ENCODE data around the gene SLC25A4.
"Not testable (repeated sequence)": the region's sequence is repeated elsewhere in the genome, so short reads cannot be mapped to it uniquely, and the experiment has no call there.

SLC25A4 gene

GRCh38 chr4:185186769-185187168 lies 43.7 kb downstream of the SLC25A4 start:
- DNase-seq = no peak

DNA sequence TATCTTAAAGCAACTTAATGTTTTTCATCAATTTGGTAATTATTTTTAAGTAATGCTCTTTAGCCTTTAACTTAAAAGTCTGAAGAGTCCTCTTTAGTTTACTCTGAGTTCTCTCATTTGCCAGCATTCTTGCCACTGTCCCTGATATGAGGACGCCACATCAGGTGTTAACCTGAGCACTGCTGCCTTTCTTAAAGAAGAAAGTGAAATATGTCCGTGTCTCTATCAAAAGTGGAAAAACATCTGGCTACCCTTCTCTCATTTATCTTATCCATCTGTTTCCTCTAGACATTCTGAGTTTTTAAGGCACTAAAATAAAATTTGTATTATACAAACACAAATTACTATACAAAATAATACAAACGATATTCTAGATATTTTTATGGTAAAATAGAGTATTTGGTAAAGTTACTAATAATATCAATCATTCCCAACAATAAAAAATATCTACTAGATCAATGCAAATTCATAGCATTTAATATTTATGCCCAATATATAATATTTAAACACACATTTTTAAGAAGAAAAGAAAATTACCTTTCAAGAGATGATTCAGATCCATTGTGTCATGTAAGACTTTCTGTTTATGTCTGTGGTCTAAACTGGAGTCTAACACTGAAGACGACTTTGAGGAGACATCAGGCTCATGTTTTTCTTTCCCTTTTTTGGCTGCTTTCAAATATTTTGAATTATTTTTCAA lies 46.7 kb downstream of the SLC25A4 start:
- no peak for DNase-seq

DNA sequence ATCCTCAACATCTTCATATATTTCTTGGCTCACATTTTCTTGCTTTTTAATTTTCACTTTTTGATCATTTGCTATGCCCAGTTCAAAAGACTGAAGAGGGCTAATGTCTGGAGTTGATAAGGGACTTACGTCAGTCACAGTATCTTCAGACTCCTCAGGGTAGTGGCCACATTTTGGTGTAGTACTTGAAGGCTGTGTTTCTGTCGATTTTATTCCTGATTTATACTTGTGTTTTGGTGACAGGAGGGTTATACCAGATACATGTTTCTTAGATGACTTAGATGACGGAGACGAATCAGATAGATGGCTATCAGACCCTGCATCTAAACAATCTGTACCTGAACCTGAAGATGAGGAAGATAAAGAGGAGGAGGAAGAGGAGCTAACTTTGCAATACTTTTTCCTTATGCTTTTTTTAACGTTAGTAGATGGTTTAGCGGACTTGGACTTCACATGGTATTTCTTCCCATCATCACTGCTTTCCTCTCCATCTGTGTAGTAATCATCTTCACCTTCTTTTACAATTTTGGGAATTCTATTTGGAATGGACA lies 47.3 kb downstream of the SLC25A4 start:
- DNase-seq = no peak

DNA sequence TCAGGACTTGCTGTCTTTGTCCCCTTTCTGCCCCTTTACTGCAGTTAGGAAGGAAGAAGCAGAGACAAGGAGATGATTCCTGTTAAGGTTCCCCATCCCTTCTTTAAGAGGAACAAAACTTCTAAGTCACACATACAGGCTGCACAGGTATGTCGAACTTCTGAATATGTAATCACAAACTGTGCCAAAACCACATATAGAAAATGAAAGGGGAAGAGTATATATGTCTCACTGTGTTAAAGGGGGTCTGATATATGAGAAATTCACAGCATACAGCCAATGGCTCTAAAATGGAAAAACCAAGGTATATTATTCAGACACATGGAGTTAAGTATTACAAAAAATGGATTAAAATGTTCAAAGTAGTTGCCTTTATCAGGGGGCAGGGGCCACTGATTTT lies 49.0 kb downstream of the SLC25A4 start:
- DNase-seq = no peak

GRCh38 chr4:185194924-185195888 lies 52.1 kb downstream of the SLC25A4 start:
- DNase-seq = no peak

GRCh38 chr4:185196437-185196836 lies 53.4 kb downstream of the SLC25A4 start:
- DNase-seq = no peak

GRCh38 chr4:185198189-185198588 lies 55.1 kb downstream of the SLC25A4 start:
- DNase-seq = not testable (repeated sequence)

All from DMS 273 treated with DMSO at 0.1 percent for 48 hours (cell line).